ENCODE results near the gene SGSH.

Gene SGSH

GRCh38 chr17:80227156-80227555, 7.0 kb upstream of the SGSH start:
- no peak for DNase-seq (ENCODE audit: low read depth)
- TF ChIP-seq, protein P1, sequence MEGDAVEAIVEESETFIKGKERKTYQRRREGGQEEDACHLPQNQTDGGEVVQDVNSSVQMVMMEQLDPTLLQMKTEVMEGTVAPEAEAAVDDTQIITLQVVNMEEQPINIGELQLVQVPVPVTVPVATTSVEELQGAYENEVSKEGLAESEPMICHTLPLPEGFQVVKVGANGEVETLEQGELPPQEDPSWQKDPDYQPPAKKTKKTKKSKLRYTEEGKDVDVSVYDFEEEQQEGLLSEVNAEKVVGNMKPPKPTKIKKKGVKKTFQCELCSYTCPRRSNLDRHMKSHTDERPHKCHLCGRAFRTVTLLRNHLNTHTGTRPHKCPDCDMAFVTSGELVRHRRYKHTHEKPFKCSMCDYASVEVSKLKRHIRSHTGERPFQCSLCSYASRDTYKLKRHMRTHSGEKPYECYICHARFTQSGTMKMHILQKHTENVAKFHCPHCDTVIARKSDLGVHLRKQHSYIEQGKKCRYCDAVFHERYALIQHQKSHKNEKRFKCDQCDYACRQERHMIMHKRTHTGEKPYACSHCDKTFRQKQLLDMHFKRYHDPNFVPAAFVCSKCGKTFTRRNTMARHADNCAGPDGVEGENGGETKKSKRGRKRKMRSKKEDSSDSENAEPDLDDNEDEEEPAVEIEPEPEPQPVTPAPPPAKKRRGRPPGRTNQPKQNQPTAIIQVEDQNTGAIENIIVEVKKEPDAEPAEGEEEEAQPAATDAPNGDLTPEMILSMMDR (conservative IDR thresholded peaks at IDR 0.05; ENCODE audit: control insufficient read depth, insufficient read depth, low read depth, low read length): no peak
- H3K4me3 ChIP-seq (ENCODE audit: control insufficient read depth, low read depth, low read length): no peak overlapping the region

DNA sequence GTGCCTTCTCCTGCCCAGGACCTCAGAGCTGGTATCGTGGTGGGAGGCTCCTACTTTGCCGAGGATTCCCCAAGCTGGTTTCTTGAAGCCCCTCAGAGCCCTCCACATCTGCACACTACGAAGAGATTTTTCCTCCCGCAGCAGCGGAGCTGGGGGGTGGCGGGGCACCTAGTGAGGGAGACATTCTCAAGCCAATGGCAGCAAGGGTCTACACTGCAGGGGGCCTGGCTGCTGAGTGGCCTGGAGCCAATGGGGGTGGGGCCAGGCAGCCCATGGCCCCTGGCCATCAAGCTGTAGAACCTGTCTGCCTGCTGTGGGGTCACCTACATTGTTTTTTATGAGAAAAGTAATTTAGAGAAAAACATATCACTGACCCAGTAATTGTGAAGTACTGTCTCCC, 5.1 kb upstream of the SGSH start:
- no peak overlapping the region for H3K4me3 ChIP-seq (ENCODE audit: control insufficient read depth, low read depth, low read length)
- DNase-seq (ENCODE audit: low read depth): no peak
- TF ChIP-seq, protein P1 (conservative IDR thresholded peaks at IDR 0.05; ENCODE audit: control insufficient read depth, insufficient read depth, low read depth, low read length): no peak

GRCh38 chr17:80224683-80225082, 4.5 kb upstream of the SGSH start:
- DNase-seq (ENCODE audit: low read depth): no peak
- no peak overlapping the region for H3K4me3 ChIP-seq (ENCODE audit: control insufficient read depth, low read depth, low read length)

GRCh38 chr17:80223838-80224497, 3.8 kb upstream of the SGSH start:
- H3K4me3 ChIP-seq (ENCODE audit: control insufficient read depth, low read depth, low read length): no peak overlapping the region
- DNase-seq (ENCODE audit: low read depth): no peak
- TF ChIP-seq, protein P1 (conservative IDR thresholded peaks at IDR 0.05; ENCODE audit: control insufficient read depth, insufficient read depth, low read depth, low read length): no peak

More at GRCh38 chr17:80224683-80225082, 4.5 kb upstream of the SGSH start:
- TF ChIP-seq, protein P1 (conservative IDR thresholded peaks at IDR 0.05; ENCODE audit: control insufficient read depth, insufficient read depth, low read depth, low read length): no peak

- TF ChIP-seq, protein P1 (conservative IDR thresholded peaks at IDR 0.05; ENCODE audit: control insufficient read depth, insufficient read depth, low read depth, low read length): no peak
- H3K4me3 ChIP-seq (ENCODE audit: control insufficient read depth, low read depth, low read length): no peak overlapping the region
- no peak for DNase-seq (ENCODE audit: low read depth)
Measured at GRCh38 chr17:80223142-80223815, 3.1 kb upstream of the SGSH start.

DNA sequence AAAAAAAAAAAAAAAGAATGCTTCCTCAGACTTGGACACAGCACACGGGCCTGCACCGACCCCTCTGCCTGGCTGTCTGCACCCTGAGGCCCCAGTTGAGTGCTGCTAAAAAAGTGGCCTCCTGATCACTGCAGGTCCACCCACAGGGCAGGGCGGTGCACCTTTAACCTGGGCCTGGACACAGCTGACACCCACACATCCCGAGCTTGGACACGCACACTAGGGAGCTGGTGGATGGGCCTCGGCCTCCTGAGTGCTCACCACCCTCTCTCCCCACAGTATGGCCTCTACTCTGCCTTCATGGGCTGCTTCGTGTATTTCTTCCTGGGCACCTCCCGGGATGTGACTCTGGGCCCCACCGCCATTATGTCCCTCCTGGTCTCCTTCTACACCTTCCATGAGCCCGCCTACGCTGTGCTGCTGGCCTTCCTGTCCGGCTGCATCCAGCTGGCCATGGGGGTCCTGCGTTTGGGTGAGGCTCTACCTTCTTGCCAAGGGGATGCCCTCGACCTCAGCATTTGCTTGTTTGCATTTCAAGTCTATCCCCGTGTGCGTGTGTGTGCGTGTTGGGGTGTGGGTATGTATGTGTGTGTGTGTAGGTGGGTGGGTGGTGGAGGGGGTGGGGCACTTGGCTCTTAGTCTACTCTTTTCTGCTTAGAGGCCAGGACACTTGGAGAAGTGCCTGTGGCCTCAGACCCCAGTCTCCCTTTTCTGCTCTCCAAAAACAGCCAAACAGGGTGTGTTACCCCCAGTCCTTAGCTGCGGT, 2.4 kb upstream of the SGSH start:
- no peak for DNase-seq (ENCODE audit: low read depth)
- no peak overlapping the region for H3K4me3 ChIP-seq (ENCODE audit: control insufficient read depth, low read depth, low read length)
- TF ChIP-seq, protein P1 (conservative IDR thresholded peaks at IDR 0.05; ENCODE audit: control insufficient read depth, insufficient read depth, low read depth, low read length): no peak

Data from fibroblast of mammary gland (primary cell).